Measurements from ENCODE around the gene ABI3BP.

The ABI3BP gene

DNA sequence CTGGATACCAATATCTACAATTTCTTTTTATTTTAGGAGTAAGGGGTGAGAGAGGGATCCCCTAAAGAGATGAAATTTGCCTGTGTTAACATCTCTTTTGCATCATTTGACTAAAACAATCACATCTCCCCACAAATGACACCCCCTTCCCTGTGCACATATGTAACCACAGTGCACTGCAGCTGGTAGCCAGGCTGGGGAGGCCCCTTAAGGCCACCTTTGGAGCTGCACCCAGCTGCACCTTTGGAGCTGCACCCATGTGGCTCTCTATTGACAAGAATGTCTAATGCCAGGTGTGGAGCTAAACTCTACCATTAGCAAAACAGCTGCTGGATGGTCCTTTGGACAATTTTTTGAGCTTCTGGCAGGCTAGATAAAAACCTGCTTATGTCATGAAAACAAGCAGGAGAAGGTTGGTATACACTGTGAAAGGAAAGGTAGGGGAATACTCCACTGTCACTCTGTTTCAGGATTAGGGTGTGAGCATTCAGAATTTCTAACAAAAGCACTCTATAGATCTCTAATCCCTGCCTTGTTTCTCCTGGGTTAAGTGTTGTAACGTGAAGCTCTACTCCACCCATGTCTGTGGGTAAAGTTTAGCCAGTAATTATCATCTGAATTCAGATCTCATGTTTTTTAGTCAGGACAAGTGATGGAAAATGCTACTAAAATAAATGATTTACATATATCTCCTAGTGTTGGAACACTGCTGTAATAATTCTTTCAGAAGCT lies 231.8 kb downstream of the ABI3BP start:
- no peak for DNase-seq

DNA sequence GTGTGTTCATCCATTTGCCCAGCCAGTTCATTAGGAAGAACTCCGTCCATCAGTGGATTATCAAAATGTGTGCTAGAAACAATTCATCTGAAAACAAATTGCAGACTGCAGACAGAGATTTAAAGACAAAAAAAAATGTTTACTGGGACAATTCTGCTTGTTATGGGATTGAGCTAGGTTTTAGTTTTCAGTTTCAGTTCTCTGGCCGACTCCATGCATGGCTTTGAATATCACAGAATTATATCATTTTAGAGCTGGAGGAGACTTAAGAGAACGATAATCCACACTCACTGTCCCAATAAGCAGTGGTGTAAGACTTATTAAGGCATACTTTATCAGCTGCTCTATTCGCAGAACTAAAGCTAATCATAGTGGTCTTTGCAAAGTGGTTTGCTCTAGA lies 232.8 kb downstream of the ABI3BP start:
- no peak for DNase-seq

DNA sequence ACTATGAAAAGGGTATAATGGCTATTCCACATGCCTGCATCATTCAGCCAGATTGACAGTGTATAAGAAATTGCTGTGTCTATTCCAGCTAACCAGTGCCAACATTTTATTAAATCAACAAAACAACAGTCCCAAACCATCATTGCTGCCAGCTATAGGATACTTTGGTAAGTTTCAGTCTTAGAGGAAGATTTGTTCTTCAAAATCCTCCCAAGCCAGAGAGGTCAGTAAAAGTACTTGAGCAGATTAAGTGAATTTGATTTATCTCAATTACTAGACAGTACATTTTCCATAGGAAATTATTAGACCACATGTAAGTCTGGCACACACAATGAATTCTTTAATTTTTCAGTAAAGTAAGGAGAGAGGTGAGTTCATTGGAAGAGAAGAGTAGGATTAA lies 233.3 kb downstream of the ABI3BP start:
- DNase-seq = no peak

DNA sequence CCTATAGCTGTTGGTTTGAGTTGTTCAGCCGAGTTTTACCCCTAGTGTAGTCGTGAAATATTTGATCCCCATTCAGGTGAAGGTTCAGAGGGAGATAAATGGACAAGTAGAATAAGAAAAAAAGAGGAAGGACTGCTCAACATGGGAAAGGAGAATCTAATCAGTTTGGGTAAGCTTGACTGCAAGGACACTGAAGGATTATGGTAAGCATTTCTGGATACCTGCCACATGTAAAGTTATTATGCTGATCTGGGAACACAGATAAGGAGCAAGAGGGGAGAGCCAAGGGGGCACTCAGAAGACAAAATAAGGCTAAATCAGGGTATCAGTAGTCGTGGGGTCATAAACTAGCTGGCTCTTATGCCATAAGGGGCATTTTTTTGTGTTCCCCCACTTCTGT lies 234.1 kb downstream of the ABI3BP start:
- no peak for DNase-seq

DNA sequence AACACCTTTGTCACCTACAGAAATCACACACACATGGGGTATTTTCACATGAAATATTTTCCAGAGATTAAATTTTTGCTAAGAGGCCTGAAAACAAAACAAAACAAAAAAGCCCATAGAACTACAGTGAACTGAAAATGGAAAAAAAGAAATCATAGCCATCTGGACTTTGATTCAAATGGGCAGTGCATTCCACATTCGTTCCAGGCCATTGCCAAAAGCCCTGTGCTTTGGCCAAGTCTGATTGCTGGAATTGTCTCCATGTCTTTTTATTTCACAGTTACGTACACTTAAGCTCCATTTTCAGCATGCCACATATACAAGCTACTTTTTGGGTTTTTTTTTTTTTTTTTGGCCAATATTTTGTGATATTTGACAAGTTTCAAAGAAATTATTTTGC lies 236.8 kb downstream of the ABI3BP start:
- DNase-seq = no peak

DNA sequence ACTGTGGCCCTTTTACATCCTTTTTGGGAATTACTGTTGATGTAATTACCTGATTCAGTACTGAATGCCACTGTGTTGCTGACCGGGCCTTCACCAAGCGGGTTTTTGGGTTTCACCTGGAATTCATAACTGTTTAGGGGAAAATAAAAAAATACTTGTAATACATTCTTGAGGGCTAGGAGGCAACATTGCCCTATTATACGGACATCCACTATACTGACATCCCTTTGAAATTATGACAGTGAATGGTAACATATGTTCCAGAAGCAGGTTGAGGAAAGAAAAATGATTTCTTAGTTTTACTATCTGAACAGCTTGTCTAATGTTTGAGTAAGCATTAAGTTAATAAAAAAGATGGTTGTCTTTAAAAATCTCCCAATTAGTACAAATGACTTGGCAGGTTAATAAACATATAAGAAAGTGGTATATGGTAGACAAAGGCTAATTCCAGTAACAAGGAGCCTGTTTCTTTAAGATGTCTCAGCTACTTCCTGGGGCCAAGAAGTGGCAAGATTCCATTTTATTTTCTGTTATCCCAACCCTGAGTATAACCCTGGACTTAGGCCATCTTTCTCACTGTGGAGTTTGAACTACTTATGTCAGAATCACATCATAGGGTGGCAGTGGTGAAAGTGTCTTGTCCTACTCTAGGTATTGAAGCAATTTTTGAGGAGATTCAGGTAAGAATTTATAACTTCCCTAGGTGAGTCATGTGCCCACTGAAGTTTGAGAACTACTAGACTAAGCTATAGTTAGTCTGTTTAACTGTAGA lies 238.5 kb downstream of the ABI3BP start:
- DNase-seq = no peak

DNA sequence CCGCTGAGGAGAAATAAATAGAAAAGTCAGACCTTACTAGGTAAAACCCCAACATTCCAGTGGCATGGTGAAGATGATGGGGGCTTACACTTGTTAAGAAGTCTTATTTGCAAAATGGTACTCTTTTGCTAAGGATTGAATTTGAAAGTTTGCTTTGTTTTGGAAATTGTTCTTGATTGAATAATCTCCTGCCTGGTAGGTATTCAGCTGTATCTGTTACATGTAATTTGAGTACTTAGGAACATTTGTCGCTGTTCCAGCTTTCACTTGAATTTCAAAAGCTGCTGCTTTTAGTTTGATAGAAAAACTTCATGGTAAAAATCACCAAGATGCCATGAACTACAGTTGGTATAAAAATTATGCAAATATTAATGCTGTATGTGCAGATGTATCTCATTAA lies 239.4 kb downstream of the ABI3BP start:
- DNase-seq = no peak

DNA sequence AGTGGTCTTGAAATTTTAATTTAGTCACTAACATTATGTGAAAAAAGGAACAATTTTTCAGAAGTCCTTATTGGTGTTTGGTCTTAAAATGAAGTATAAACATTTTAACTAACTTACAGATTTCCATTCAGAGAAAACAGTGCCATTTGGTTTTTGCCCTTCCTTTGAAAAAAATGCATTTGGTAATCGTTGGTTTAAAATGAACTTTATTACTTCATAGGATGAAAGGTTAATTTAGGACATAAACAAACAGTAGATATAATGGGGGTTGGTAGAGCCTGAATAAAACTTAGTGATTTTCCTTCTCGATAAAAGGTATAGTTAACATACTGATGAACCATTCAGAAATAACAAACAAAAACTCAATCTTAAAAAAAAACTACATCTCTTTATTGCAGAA lies 244.3 kb downstream of the ABI3BP start:
- no peak for DNase-seq

DNA sequence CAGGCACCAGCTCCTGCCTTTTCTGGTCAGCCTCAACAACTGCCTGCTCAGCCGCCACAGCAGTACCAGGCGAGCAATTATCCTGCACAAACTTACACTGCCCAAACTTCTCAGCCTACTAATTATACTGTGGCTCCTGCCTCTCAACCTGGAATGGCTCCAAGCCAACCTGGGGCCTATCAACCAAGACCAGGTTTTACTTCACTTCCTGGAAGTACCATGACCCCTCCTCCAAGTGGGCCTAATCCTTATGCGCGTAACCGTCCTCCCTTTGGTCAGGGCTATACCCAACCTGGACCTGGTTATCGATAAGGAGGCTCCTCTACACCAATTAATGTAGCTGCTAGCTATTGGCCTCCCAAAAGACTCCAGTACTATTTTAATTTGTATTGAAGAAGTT lies 245.0 kb downstream of the ABI3BP start:
- DNase-seq = no peak

DNA sequence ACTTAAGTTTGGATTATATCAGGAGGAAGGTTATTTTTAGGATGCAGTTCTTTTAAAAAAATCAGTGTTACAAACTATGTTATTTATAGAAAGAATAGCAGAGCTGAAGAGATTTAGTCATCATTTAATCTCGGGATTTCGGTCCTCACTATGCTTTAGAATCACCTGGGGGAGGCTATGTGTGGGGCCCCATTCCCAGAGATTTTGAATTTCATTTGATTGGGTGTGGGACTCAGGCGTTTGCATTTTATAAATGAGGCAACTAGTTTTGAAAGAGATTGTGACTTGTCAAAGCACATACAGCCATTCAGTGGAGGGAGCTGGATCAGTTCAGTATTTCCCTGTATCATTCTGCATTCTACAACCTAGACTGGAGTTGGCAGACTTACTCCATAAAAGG lies 247.1 kb downstream of the ABI3BP start:
- no peak for DNase-seq

DNA sequence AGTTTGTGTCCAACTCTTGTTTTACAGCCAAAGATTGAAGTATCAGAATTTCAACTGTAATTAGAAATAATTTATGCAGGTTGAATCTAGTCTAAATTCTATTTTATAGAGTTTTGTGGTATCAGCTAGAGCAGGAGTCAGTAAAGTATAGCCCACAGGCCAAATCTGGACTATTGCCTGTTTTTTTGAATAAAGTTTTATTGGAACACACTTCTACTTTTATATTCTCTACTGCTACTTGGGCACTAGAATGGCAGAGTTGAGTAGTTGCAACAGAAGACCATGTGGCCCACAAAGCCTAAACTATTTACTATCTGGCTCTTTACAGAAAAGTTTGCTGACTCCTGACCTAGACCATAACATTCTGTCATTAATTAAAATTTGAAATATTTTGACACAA lies 247.6 kb downstream of the ABI3BP start:
- no peak for DNase-seq

DNA sequence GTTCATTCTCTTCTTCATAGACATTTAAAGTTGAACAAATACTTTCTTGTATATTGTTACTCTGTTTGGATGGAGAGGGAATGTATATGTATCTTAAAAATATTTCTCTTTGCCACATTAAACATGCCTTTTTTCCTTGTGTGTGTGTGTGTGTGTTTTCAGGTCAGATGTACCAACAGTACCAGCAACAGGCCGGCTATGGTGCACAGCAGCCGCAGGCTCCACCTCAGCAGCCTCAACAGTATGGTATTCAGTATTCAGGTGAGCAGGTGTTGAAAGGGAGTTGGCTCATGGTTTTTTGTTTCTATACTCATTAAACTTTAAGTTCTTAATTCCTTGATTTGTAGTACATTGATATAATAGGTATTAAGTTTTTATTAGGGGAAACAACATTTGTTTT lies 248.6 kb downstream of the ABI3BP start:
- no peak for DNase-seq

DNA sequence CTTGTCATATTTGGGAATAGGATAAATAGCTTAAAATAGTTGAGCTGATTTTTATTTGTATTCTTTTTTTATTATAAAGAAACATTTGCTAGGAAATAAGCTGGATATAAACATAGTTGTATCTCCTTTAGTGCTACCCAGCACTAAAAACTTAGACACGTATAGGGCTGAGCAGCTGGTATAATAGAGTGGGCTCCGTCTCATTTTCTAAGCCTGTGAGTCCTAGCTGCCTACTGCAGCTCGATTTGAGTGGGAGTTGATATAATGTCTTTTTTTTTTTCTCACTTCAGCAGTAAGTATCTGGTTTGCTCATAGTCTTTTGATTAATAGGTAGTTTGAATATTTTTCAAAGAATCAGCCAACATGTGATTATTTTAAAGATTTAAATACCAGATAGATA lies 249.7 kb downstream of the ABI3BP start:
- no peak for DNase-seq

DNA sequence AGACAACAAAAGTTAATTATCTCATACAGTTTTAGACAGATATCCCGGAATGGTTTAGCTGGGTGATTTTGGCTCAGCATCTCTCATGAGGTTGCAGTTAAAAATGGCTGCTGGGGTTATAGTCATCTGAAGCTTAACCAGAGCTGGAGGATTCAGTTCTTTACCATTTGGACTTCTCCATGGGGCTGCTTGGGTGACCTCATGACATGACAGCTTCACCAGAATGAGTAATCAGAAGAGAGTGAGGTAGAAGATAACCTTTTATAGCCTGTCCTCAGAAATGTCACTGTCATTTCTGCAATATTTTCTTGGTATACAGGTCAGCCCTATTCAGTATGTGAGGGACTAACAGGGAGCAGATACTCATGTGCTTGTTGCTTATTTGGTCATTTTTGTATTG lies 253.0 kb downstream of the ABI3BP start:
- no peak for DNase-seq

DNA sequence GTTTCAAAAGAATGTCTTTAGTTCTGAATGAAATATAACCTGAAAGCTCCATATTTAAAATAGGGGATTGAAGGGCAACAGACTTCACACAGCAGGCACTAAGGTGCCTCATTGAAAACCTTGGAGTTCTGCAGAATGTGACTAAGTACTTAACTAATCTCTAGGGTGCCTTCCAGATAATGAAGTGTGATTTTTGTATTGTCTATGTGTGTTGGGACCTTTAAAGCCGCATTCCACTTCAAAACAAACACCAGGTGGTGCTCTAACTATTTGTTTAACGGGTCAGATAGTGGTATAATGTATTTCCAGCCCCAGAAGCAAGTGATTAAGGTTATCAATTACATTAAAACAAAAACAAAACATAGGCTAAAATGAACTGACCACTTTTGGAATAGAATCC lies 255.9 kb downstream of the ABI3BP start:
- no peak for DNase-seq

DNA sequence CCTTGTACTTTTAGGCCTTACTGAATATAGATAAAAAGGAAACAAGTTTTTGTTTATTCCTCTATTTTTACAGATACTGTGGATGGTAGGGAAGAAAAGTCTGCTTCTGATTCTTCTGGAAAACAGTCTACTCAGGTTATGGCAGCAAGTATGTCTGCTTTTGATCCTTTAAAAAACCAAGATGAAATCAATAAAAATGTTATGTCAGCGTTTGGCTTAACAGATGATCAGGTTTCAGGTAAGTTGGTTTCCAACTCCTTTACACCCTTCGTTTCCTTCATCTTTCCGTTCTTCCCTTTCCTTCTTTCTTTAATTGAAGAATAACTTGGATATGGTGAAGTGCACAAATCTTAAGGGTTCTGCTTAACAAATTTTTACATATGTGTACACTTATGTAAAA lies 260.8 kb downstream of the ABI3BP start:
- no peak for DNase-seq

DNA sequence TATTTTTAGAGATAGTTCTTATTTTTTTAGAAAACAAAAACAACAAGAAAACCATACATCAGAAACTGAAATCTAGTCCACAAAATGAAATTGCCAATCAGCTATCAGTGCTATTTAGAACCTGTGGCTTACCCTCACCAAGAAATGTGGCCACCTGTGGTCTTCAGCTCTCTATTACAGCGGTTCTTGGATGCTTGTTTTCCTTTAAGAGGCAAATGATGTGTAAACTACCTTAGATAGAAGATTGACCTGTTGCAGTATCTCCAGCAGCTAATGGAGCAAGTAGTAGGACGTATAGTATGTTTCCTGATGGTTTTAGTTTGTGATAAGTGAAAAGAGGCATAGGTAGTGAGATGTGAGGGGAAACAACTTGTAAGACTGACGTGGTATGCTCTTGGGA lies 262.7 kb downstream of the ABI3BP start:
- DNase-seq = no peak

DNA sequence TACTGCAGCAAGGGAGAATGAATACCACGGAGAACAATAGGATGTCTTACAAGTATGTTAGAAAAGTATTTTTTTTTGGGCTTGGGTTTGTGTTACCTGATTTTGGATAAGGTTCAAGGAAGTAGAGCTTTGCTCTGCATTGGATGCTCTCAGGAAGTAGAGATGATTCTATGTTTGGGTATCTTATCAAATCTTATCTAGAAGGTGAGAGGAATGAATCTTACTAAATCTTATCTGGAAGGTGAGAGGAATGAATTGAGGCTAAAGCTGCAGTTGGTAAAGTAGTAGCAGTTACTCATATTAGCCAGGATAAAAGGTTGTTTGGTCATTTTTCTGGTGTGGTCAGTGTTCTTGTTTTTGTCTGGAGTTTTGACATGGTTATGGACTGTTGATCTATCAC lies 266.5 kb downstream of the ABI3BP start:
- DNase-seq = no peak

DNA sequence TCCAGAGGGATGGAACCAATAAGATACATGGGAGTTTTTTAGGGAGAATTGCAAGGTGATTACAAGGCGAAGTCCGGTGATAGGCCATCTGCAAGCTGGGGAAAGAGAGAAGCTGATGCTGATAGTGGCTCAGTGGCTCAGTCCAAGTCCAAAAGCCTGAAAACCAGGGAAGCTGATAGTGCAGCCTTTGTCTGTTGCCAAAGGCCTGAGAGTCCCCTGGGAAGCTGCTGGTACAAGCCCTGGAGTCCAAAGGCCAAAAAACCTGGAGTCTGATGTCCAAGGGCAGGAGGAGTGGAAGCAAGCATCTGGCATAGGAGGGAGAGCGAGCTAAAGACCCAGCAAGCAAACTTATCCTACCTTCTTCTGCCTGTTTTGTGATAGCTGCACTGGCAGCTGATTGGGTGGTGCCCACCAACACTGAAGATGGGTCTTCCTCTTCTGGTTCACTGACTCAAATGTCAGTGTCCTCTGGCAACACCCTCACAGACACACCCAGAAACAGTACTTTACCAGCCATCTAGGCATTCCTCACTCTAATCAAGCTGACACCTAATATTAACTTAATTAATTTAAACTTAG lies 267.2 kb downstream of the ABI3BP start:
- no peak for DNase-seq

DNA sequence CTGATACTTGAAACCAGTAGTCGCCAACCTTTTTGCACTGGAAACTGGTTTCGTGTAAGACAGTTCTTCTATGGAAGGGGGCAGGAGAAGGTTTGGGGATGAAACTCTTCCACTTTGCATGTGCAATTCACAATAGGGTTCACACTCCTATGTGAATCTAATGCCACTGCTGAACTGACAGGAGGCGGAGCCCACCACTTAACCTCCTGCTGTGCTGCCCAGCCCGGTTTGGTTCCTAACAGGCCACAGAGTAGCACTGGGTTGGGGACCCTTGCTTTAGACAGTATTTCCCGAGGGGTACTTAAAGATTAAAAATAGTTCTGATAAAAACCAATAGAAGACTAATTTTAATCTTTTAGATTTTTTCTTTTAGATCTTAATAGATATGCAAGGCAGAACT lies 272.8 kb downstream of the ABI3BP start:
- no peak for DNase-seq

DNA sequence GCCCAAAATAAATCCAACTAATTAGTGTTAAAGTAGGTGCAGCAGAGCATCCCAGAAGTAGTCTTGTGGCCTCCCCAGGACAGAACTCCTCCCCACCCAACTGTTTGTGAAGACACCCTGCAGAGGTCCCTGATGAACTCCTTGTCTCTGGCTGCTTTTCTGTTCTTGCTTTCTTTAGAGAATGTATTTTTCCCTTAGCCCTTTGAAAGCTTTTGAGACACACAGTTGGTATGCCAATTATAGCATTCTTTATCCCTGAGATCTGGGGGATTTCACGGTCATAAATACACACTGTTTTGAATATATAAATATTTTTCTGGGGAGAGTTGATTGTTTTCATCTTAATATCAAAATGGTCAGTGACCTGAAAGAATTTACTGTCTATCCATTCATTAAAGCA lies 274.1 kb downstream of the ABI3BP start:
- DNase-seq = no peak

DNA sequence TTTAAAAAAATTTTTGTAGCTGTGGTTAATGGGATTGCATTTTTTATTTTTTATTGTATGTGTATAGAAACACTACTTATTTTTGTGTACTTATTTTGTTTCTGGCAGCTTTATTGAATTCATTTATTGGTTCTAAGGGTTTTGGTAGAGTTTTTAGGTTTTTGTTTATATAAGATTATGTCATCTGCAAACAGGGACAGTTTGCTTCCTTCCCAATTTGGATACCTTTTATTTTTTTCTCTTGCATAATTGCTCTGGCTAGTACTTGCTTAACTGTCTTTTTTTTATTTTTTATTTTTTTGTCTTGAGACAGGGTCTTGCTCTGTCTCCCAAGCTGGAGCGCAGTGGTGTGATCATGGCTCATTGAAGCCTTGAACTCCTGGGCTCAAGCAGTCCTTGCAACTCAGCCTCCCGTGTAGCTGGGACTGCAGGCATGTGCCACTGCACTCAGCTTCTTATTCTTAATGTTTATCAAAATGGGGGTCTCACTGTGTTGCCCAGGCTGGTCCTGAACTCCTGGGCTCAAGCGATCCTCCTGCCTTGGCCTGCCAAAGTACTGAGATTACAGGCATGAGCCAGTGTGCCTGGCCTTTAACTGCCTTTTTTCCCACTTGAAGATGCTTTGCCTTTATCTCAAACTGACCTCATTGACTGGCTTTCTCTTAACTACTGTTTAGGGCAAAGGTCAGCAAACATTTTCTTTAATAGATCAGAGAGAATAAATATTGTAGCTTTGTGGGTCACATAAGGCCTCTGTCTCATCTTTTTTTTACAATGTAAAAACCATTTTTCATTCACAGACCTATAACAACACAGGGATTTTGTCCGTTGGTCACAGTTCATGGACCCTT lies 275.4 kb downstream of the ABI3BP start:
- DNase-seq = no peak

DNA sequence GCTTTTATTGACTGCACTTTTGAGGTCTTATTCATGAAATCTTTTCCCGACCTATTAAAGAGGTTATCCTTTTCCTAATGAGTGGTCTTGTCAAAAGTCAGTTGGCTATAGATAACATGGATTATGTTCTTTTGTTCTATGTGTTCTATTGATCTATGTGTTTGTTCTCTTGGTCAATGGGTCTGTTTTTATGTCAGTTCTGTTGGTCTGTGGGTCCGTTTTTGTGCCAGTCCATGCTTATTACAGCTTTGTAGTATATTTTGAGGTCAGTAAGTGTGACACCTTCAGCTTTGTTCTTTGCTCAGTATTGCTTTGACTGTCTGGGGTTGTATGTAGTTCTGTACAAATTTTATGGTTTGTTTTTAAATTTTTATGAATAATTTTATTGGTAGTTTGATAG lies 276.2 kb downstream of the ABI3BP start:
- no peak for DNase-seq

All from T1000 (cell line).